DND-41 (cell line): Measurements from ENCODE around the gene ARAF.

Source experiments
- ATAC-seq: fragments of 200-7000 bp; cut with Tn5 transposase; 3 replicates; pipeline ENCODE4 v1.9.1; 2021; ENCODE audit warnings: low read depth; ENCODE audit not compliant: insufficient read depth
- DNase-seq: peaks from one replicate; pipeline ENCODE4 v3.0.0-alpha.2; 2020
- H2AFZ ChIP-seq: 2 replicates; pipeline ENCODE4 v1.6.0; 2012; ENCODE audit warnings: low read depth, low read length
- H3K27ac ChIP-seq: 2 replicates; pipeline ENCODE4 v1.5.1; 2012; ENCODE audit warnings: low read length, inconsistent platforms
- H3K27me3 ChIP-seq: fragments of 200-600 bp; sonication (generic); 2 replicates; pipeline ENCODE4 v1.6.0; 2012; ENCODE audit warnings: low read length, mild to moderate bottlenecking, inconsistent platforms; ENCODE audit not compliant: insufficient read depth, poor library complexity
- H3K36me3 ChIP-seq: 2 replicates; pipeline ENCODE4 v1.5.1; 2012; ENCODE audit warnings: low read length, inconsistent platforms; ENCODE audit not compliant: insufficient read depth
- H3K4me1 ChIP-seq: 2 replicates; pipeline ENCODE4 v1.5.1; 2012; ENCODE audit warnings: mild to moderate bottlenecking, low read length; ENCODE audit not compliant: insufficient read depth
- H3K4me2 ChIP-seq: 2 replicates; pipeline ENCODE4 v1.6.0; 2012; ENCODE audit warnings: mild to moderate bottlenecking, moderate library complexity, low read length, inconsistent platforms; ENCODE audit not compliant: insufficient read depth
- H3K4me3 ChIP-seq, 2 experiments: fragments of 200-600 bp in 1 of 2; shearing (Covaris generic) in 1 of 2; 2 replicates each; pipeline ENCODE4 v1.5.1; 2012 to 2016; ENCODE audit warnings: inconsistent platforms in 2 of 2, low read length in 2 of 2, mild to moderate bottlenecking in 2 of 2, low read depth in 1 of 2, moderate library complexity in 1 of 2
- H3K79me2 ChIP-seq: 2 replicates; pipeline ENCODE4 v1.6.0; 2012; ENCODE audit warnings: low read length, inconsistent platforms; ENCODE audit not compliant: insufficient read depth
- H3K9ac ChIP-seq: 2 replicates; pipeline ENCODE4 v1.6.0; 2012; ENCODE audit warnings: low read depth, mild to moderate bottlenecking, inconsistent platforms, low read length, moderate library complexity
- H3K9me3 ChIP-seq: 2 replicates; pipeline ENCODE4 v1.5.1; 2012; ENCODE audit warnings: low read length, moderate library complexity, mild to moderate bottlenecking, inconsistent platforms; ENCODE audit not compliant: insufficient read depth, severe bottlenecking
- H4K20me1 ChIP-seq: 2 replicates; pipeline ENCODE4 v1.6.0; 2012; ENCODE audit warnings: low read length; ENCODE audit not compliant: insufficient read depth
- CTCF ChIP-seq: IDR thresholded peaks from 2 replicates; pipeline ENCODE4 v1.5.1; 2012; ENCODE audit warnings: borderline replicate concordance, low read length, moderate library complexity, mild to moderate bottlenecking; ENCODE audit not compliant: poor library complexity, severe bottlenecking; ENCODE audit errors: extremely low read depth
- EZH2 ChIP-seq: IDR thresholded peaks from 3 replicates; pipeline ENCODE4 v1.6.1; 2012; ENCODE audit warnings: borderline replicate concordance, low read depth, mild to moderate bottlenecking, moderate library complexity, low read length, inconsistent platforms; ENCODE audit not compliant: severe bottlenecking

The ARAF gene

GRCh38 chrX:47515941-47516665, 44.9 kb upstream of the ARAF start:
- no peak for DNase-seq

GRCh38 chrX:47518144-47518543, 42.9 kb upstream of the ARAF start:
- H3K4me1 ChIP-seq, result peaks cover 17% of the 10 kb centered on the region
- DNase-seq (no peak), ATAC-seq (no peak)
- H4K20me1 ChIP-seq, result no peaks in the 10 kb centered on the region
- no peak overlapping the region; the same call in 1 of the 2 replicates for H2AFZ ChIP-seq
- H3K4me3 ChIP-seq, result no peak overlapping the region
- no peak overlapping the region for H3K4me2 ChIP-seq
- H3K27ac ChIP-seq, result no peak overlapping the region
- no peaks in the 10 kb centered on the region for H3K79me2 ChIP-seq
- TF ChIP-seq CTCF (no peak), EZH2 (no peak)
- no peak overlapping the region for H3K9ac ChIP-seq
- H3K27me3 ChIP-seq, result no peaks in the 10 kb centered on the region
- no peaks in the 10 kb centered on the region for H3K9me3 ChIP-seq
- no peaks in the 10 kb centered on the region for H3K36me3 ChIP-seq

More at GRCh38 chrX:47515941-47516665, 44.9 kb upstream of the ARAF start:
- Histone ChIP-seq H3K27me3 (no peaks in the 10 kb centered on the region), H3K4me3 (no peak overlapping the region), H3K27ac (no peak overlapping the region), H3K4me2 (no peak overlapping the region), H3K79me2 (no peaks in the 10 kb centered on the region), H2AFZ (no peak overlapping the region), H4K20me1 (no peaks in the 10 kb centered on the region), H3K36me3 (no peaks in the 10 kb centered on the region), H3K4me1 (peaks cover 16% of the 10 kb centered on the region), H3K9ac (no peak overlapping the region), H3K9me3 (no peaks in the 10 kb centered on the region)
- TF ChIP-seq EZH2, result no peak
- no peak for TF ChIP-seq CTCF
- no peak for ATAC-seq

GRCh38 chrX:47523297-47523696, 37.7 kb upstream of the ARAF start:
- ATAC-seq (peak; percentile 98), DNase-seq (peak; percentile 79)
- Histone ChIP-seq H3K4me1 (peaks cover 12% of the 10 kb centered on the region), H3K9me3 (no peaks in the 10 kb centered on the region), H3K27ac (peak overlapping the region; percentile 20; the same call in 1 of the 2 replicates), H3K27me3 (no peaks in the 10 kb centered on the region), H3K79me2 (no peaks in the 10 kb centered on the region), H3K9ac (peak overlapping the region; percentile 67), H2AFZ (peak overlapping the region; percentile 81), H3K4me3 (peak overlapping the region; percentile 25 to 78; a peak in 3 of 4 replicates), H3K36me3 (no peaks in the 10 kb centered on the region), H4K20me1 (no peaks in the 10 kb centered on the region), H3K4me2 (peak overlapping the region; percentile 99)
- TF ChIP-seq EZH2, result no peak
- TF ChIP-seq CTCF, result peak; percentile 84
